ENCODE results near the gene ADAD2.
"Not testable (repeated sequence)": the region's sequence is repeated elsewhere in the genome, so short reads cannot be mapped to it uniquely, and the experiment has no call there.

ADAD2 gene

GRCh38 chr16:84196727-84197394, 5.9 kb downstream of the ADAD2 start:
- no peak for DNase-seq

GRCh38 chr16:84197466-84198128, 6.6 kb downstream of the ADAD2 start:
- no peak for DNase-seq

GRCh38 chr16:84198401-84198800, 7.4 kb downstream of the ADAD2 start:
- no peak for DNase-seq

- DNase-seq, result no peak
Observed at GRCh38 chr16:84199097-84199496, 8.1 kb downstream of the ADAD2 start.

- peak in 1 of 2 experiments; percentile 24 for DNase-seq
Observed at GRCh38 chr16:84199861-84200260, 8.9 kb downstream of the ADAD2 start.

- DNase-seq, result not testable (repeated sequence)
Observed at GRCh38 chr16:84204551-84204950, 13.6 kb downstream of the ADAD2 start.

- DNase-seq, result not testable (repeated sequence)
Observed at GRCh38 chr16:84205123-84205522, 14.2 kb downstream of the ADAD2 start.

- DNase-seq, result no peak
Observed at GRCh38 chr16:84205976-84206691, 15.2 kb downstream of the ADAD2 start.

GRCh38 chr16:84207251-84207650, 16.3 kb downstream of the ADAD2 start:
- no peak for DNase-seq

GRCh38 chr16:84207879-84208278, 16.9 kb downstream of the ADAD2 start:
- no peak for DNase-seq

- no peak for DNase-seq
Observed at GRCh38 chr16:84209989-84210388, 19.0 kb downstream of the ADAD2 start.

GRCh38 chr16:84212154-84212553, 21.2 kb downstream of the ADAD2 start:
- no peak for DNase-seq

- no peak for DNase-seq
Observed at GRCh38 chr16:84212631-84213030, 21.7 kb downstream of the ADAD2 start.

GRCh38 chr16:84214451-84215066, 23.6 kb downstream of the ADAD2 start:
- no peak for DNase-seq

- DNase-seq, result no peak
Observed at GRCh38 chr16:84215531-84215930, 24.6 kb downstream of the ADAD2 start.

GRCh38 chr16:84216144-84216543, 25.2 kb downstream of the ADAD2 start:
- DNase-seq, result not testable (repeated sequence)

GRCh38 chr16:84218176-84218823, 27.3 kb downstream of the ADAD2 start:
- no peak for DNase-seq

- DNase-seq, result no peak
Observed at GRCh38 chr16:84218956-84219355, 28.0 kb downstream of the ADAD2 start.

GRCh38 chr16:84220851-84221250, 29.9 kb downstream of the ADAD2 start:
- DNase-seq, result no peak

GRCh38 chr16:84223456-84223855, 32.5 kb downstream of the ADAD2 start:
- DNase-seq, result no peak

GRCh38 chr16:84224554-84224953, 33.6 kb downstream of the ADAD2 start:
- no peak for DNase-seq

GRCh38 chr16:84225126-84225525, 34.2 kb downstream of the ADAD2 start:
- DNase-seq, result no peak

- DNase-seq, result no peak
Observed at GRCh38 chr16:84225571-84225970, 34.6 kb downstream of the ADAD2 start.
